GM20000 (cell line): Measurements from ENCODE around the gene TMTC1.

Experiments used
- DNase-seq: peaks from one replicate; pipeline ENCODE4 v3.0.0; 2012; ENCODE audit warnings: low spot score
- TF ChIP-seq, protein P1 (sequence below): IDR thresholded peaks from 2 replicates; pipeline ENCODE4 v1.5.1; 2012; ENCODE audit warnings: mild to moderate bottlenecking, control low read depth; ENCODE audit errors: extremely low read depth, missing control alignments

The TMTC1 gene

DNA sequence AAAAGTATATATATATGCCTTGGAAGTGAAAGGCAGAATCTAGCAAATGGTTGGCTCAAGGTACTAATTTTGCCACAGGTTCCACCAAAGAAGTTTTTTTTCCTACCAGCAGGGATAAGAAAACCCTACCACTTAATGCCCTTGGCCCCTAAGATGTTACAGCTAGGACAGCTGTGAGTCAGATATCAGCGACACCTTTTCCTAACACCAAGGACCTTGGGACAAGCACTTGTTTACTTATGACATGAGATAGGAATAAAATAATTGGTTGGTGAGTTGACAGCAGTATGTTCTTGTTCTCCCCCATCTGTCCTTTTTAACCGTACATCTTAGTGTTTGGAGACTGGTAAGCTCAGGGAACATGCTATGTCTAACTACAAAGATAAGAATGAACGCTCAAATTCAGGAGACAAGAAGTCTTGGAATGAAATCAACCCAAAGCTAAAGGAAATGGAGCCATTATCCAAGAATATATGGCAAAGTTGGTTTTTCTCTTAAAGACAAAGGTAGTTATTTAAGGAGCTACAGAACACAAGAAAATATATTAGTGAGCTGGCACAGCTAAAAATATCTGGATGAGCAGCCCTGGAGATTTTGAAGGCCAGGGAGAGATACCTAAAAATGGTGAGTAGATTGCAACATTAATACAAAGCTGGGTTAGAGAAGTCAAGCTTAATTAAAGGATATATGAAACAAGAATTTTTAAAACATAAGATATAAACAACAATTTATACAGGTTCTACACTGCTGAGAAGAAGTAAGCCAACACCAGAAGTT, 126.8 kb downstream of the TMTC1 start:
- TF ChIP-seq, protein P1, sequence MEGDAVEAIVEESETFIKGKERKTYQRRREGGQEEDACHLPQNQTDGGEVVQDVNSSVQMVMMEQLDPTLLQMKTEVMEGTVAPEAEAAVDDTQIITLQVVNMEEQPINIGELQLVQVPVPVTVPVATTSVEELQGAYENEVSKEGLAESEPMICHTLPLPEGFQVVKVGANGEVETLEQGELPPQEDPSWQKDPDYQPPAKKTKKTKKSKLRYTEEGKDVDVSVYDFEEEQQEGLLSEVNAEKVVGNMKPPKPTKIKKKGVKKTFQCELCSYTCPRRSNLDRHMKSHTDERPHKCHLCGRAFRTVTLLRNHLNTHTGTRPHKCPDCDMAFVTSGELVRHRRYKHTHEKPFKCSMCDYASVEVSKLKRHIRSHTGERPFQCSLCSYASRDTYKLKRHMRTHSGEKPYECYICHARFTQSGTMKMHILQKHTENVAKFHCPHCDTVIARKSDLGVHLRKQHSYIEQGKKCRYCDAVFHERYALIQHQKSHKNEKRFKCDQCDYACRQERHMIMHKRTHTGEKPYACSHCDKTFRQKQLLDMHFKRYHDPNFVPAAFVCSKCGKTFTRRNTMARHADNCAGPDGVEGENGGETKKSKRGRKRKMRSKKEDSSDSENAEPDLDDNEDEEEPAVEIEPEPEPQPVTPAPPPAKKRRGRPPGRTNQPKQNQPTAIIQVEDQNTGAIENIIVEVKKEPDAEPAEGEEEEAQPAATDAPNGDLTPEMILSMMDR = no peak
- DNase-seq = no peak

DNA sequence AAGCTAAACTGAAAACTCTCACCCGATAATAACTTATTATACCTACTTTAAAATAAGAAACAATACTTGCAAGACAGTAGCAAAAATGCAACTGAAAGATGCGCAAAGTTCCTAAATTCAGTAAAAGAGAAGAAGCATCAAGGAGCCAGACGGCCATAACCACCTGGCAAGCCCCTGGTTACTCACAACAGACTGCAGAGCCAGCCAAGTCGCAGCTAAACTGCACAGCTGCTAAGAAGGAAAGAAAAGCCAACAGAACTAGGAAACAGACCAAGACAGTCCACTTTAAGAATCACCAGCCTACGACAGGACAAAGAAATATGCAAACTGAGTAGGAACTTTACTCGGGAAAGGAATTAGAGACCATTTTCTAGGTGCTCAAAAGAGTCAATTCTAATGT, 127.9 kb downstream of the TMTC1 start:
- TF ChIP-seq, protein P1 = no peak
- no peak for DNase-seq

DNA sequence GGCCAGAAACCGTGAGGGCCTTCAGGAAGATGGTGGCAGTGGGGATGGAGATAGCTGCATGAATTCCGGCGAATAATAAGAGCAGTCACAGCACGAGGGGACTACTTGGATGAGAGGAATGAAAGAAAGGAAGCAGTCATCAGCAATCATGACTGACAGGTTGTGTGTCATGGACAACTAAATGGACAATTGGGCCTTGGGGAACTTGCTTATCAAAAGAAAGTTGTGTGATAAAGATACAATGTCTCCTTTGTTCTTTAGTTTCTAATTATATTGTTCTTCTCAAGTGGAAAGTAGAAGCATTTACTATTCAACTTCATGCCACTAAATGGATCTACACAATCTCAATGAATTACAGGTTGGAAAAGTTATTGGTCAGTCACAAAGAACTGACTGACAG, 130.5 kb downstream of the TMTC1 start:
- DNase-seq = no peak
- TF ChIP-seq, protein P1 = no peak

DNA sequence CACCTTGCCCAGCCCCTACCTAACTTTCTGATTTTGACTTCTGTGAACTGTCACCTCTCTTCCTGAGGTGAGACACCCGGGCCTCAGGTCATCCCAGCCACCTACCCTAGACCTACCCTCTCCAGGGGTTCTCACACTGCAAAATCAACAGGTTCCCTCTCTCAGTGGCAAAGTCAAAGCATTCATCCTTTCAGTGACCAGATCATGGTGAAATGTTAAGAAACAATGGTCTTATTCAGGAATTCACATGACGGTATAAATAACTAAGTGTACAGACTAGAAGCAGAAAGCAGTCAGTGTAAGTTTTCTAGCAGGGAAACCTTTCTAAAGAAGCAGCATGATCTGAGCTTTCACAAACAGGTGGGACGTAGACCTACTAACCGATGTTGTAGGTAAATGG, 133.4 kb downstream of the TMTC1 start:
- DNase-seq = no peak
- TF ChIP-seq, protein P1 = no peak

DNA sequence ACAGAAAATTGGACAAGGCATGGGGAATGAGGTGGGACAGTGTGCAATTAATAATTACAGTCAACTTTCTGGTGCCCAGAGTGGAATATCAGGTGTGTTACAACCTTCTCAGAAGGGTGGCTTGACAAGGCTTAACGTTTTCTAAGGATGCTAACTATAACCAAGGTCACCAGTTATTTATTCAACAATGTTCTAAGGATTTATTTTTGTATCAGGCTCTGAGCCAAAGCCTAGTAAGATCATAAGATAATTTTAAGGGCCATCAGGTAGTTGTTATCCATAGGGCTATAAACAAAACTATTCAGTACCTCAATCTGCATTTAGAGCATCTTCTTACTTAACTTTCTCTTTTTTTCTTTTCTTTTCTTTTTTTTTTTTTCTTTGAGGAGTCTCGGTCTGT, 134.0 kb downstream of the TMTC1 start:
- DNase-seq = no peak
- TF ChIP-seq, protein P1 = no peak

DNA sequence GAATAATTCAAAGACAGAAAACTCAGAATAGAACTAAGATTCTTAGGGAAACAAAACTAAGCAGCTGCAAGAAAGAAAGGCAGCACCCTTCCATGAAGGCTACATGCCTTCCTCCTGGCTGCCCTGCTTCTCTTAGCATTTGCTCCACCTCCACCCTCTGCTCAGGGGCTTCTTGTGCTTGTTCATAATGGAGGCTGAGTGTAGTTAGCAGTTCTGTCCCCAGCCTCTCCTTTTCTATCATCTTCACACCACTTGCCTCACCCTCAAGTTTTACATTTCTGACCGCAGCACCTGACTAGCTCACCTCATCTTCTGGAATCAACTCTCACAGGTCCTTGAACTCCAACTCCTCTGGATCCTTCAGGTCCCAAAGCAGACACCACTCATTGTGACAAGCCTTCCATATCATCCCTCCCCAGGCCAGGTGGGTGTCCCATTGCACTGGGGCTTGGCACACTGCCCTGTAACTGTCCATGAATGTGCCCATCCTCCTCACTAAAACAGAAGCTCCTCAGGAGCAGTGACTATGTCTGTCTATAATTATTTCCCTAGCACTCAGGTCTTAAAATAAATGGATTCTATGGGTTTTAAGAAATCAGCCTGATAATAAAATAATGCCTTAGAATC, 139.1 kb downstream of the TMTC1 start:
- DNase-seq = no peak
- TF ChIP-seq, protein P1 = no peak

DNA sequence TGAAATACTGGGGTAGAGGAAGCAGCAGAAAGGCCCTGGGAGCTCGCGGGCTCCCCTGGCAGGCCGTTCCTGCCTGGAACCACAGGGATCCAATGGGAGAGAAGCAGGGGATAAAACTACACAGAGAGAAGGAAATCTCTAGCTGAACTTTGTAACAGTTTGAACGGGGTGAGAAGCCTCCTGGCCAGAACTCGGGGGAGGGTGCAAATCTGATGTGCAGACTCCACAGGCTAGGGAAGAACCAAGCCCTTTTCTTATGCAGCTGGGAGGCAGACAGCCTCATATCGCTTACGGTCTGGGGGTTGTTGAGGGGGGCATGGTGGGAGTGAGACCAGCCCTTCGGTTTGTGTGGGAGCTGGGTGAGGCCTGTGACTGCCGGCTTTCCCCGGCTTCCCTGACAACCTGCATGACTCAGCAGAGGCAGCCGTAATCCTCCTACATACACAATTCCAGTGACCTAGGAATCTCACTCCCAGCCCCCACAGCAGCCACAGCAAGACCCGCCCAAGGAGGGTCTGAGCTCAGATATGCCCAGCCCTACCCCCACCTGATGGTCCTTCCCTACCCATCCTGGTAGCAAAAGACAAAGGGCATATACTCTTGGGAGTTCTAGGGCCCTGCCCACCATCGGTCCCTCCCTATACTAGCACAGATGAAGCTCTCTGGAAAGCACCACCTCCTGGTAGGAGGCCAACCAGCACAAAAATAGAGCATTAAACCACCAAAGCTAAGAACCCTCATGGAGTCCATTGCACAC, 143.0 kb downstream of the TMTC1 start:
- no peak for DNase-seq
- TF ChIP-seq, protein P1 = no peak
